OCI-LY7 (cell line): Measurements from ENCODE around the gene FYN. TPM values are rescaled to one million over a fixed set of nuclear protein-coding genes. Genes with fewer than 3 reads are reported as not detected.

Experiments
- BruUV-seq: library from RNA; stranded (reverse); fragments of 400-500 nt; replicated peaks from 2 replicates; lab custom pipeline; 2021; lab: Mats Ljungman, UMichigan
- CTCF ChIA-PET: fragments of 300-600 bp; sonication (Branson Sonifier 250); formaldehyde crosslinking; loops from one replicate; lab custom pipeline; 2022; ENCODE audit warnings: antibody characterized with exemption; ENCODE audit not compliant: unreplicated experiment; lab: Charles Lee
- POLR2A ChIA-PET: fragments of 300-600 bp; sonication (Branson Sonifier 250); formaldehyde crosslinking; loops from one replicate; lab custom pipeline; 2022; ENCODE audit warnings: antibody characterized with exemption; lab: Charles Lee
- DNase-seq: peaks from one replicate; pipeline ENCODE4 v3.0.0-alpha.2; 2015; ENCODE audit warnings: low spot score
- H2AFZ ChIP-seq: fragments of 200-600 bp; sonication (generic), shearing (Covaris generic); 2 replicates; pipeline ENCODE4 v1.6.1; 2014; ENCODE audit warnings: mild to moderate bottlenecking, antibody characterized with exemption, low read length, moderate library complexity
- H3K27ac ChIP-seq: fragments of 200-600 bp; sonication (generic); 2 replicates; pipeline ENCODE4 v1.5.1; 2014; ENCODE audit warnings: mixed run types, low read depth, mild to moderate bottlenecking, moderate library complexity, low read length, inconsistent platforms; ENCODE audit not compliant: poor library complexity, severe bottlenecking
- H3K36me3 ChIP-seq: fragments of 200-600 bp; sonication (generic); 2 replicates; pipeline ENCODE4 v1.6.1; 2014; ENCODE audit warnings: mild to moderate bottlenecking, antibody characterized with exemption, low read length, moderate library complexity, mixed read lengths; ENCODE audit not compliant: insufficient read depth
- H3K4me1 ChIP-seq: fragments of 200-600 bp; sonication (generic); 2 replicates; pipeline ENCODE4 v1.5.1; 2014; ENCODE audit warnings: mild to moderate bottlenecking, low read length; ENCODE audit not compliant: insufficient read depth, poor library complexity, severe bottlenecking
- H3K4me2 ChIP-seq: fragments of 200-600 bp; sonication (generic); 2 replicates; pipeline ENCODE4 v1.6.1; 2014; ENCODE audit warnings: mild to moderate bottlenecking, low read length
- H3K4me3 ChIP-seq: fragments of 200-600 bp; sonication (generic); 2 replicates; pipeline ENCODE4 v1.5.1; 2014; ENCODE audit warnings: mild to moderate bottlenecking, low read depth, low read length; ENCODE audit not compliant: poor library complexity, severe bottlenecking
- H3K79me2 ChIP-seq: fragments of 200-600 bp; sonication (generic); 2 replicates; pipeline ENCODE4 v1.6.1; 2016; ENCODE audit warnings: low read depth, mild to moderate bottlenecking, low read length, moderate library complexity, mixed read lengths; ENCODE audit not compliant: insufficient read depth
- H3K9me2 ChIP-seq: fragments of 200-600 bp; sonication (generic); 2 replicates; pipeline ENCODE4 v1.6.1; 2016; ENCODE audit warnings: mild to moderate bottlenecking, low read length, mixed read lengths; ENCODE audit not compliant: insufficient read depth
- H3K9me3 ChIP-seq: fragments of 200-600 bp; sonication (generic); 2 replicates; pipeline ENCODE4 v1.6.1; 2014; ENCODE audit warnings: mild to moderate bottlenecking, mixed run types, low read length, mixed read lengths
- H4K20me1 ChIP-seq: fragments of 200-600 bp; sonication (generic); 2 replicates; pipeline ENCODE4 v1.6.1; 2014; ENCODE audit warnings: mild to moderate bottlenecking, antibody characterized with exemption, low read length, moderate library complexity, mixed read lengths; ENCODE audit not compliant: insufficient read depth
- EZH2phosphoT487 ChIP-seq: fragments of 200-600 bp; sonication (generic); IDR thresholded peaks from 2 replicates; pipeline ENCODE4 v1.6.1; 2018; ENCODE audit warnings: low read depth, borderline replicate concordance, mild to moderate bottlenecking, mixed run types, antibody characterized with exemption, low read length, moderate library complexity, mixed read lengths
- intact Hi-C: fragments of 100-400 bp; cut with micrococcal nuclease; formaldehyde crosslinking; loops from one replicate; pipeline ENCODE4 v1.10.0; 2022; ENCODE audit not compliant: unreplicated experiment
- total RNA-seq, 2 experiments: library from RNA; depleted of rRNA in 1 of 2; stranded (reverse); fragments of >200 nt in 1 of 2; shearing (Covaris generic) in 1 of 2; gene quantifications; 2 replicates each; pipeline ENCODE4 v1.2.3, GENCODE V29; 2014 to 2022
- TF ChIP-seq, protein P1 (sequence below): fragments of 200-600 bp; sonication (generic); conservative IDR thresholded peaks from 2 replicates; pipeline ENCODE4 v1.5.1; 2014; ENCODE audit warnings: mild to moderate bottlenecking, antibody characterized with exemption, low read length, moderate library complexity, mixed read lengths

Gene FYN
- total RNA-seq, 2 experiments from 2014 or later = 57.3 to 92.9 TPM

DNA sequence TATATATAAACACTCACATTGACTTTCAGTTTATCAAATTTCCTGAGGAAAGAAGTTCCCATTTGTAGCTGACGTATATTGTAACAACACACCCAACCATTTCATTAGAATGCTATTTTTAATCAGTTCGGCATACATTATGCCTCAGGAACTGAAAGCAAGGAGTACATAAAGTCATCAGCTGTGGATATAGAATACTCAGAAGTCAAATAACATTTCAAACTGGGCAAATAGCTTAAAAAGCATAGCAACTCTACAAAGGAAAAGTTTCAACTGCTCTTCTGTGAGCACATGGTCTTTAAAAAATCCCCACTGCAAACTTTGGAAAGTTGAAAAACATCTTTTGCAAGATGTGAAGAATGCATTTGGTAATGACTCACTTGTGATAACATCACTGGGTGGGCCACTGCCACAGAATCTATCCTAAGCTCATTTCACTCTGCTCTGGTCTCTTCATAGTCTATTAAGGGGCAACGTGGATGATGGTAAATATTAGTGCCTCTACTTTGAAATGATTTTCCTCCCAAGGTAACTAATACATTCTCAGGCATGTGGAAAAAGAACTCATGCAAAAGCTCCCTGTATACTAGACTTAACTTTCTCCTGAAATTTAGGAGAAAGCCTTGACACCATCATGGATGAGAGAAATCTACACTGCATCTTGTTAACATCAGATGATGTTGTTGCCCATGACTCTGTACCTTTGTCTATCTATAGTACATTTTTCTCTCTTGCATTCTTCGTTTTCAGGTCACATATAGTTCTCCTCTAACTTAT lies 49.2 kb downstream of the FYN start:
- H3K79me2 ChIP-seq = no peaks in the 10 kb centered on the region
- ChIA-PET CTCF (interaction anchor here (0.6 to 0.7 kb wide), 2 partner anchors 42 to 47 kb away, joined by 3 read pairs; no protein-coding TSS in a partner anchor), POLR2A (interaction anchor here (0.6 to 4.4 kb wide), 7 partner anchors 13 to 998 kb away, joined by 3 to 20 read pairs (median 4); no protein-coding TSS in a partner anchor)
- no peak overlapping the region for H3K4me2 ChIP-seq
- H3K4me3 ChIP-seq = no peak overlapping the region
- BruUV-seq = no TSS peak
- no peaks in the 10 kb centered on the region for H3K9me2 ChIP-seq
- no peak overlapping the region for H3K27ac ChIP-seq
- H4K20me1 ChIP-seq = peaks cover 4% of the 10 kb centered on the region; the same call in 1 of the 2 replicates
- no peak for DNase-seq
- intact Hi-C loops = no loop called here
- H2AFZ ChIP-seq = no peak overlapping the region
- no peak for TF ChIP-seq EZH2phosphoT487
- TF ChIP-seq, protein P1, sequence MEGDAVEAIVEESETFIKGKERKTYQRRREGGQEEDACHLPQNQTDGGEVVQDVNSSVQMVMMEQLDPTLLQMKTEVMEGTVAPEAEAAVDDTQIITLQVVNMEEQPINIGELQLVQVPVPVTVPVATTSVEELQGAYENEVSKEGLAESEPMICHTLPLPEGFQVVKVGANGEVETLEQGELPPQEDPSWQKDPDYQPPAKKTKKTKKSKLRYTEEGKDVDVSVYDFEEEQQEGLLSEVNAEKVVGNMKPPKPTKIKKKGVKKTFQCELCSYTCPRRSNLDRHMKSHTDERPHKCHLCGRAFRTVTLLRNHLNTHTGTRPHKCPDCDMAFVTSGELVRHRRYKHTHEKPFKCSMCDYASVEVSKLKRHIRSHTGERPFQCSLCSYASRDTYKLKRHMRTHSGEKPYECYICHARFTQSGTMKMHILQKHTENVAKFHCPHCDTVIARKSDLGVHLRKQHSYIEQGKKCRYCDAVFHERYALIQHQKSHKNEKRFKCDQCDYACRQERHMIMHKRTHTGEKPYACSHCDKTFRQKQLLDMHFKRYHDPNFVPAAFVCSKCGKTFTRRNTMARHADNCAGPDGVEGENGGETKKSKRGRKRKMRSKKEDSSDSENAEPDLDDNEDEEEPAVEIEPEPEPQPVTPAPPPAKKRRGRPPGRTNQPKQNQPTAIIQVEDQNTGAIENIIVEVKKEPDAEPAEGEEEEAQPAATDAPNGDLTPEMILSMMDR = no peak
- peaks cover 6% of the 10 kb centered on the region for H3K4me1 ChIP-seq
- peaks cover 7% of the 10 kb centered on the region; the same call in 1 of the 2 replicates for H3K9me3 ChIP-seq
- H3K36me3 ChIP-seq = no peaks in the 10 kb centered on the region

DNA sequence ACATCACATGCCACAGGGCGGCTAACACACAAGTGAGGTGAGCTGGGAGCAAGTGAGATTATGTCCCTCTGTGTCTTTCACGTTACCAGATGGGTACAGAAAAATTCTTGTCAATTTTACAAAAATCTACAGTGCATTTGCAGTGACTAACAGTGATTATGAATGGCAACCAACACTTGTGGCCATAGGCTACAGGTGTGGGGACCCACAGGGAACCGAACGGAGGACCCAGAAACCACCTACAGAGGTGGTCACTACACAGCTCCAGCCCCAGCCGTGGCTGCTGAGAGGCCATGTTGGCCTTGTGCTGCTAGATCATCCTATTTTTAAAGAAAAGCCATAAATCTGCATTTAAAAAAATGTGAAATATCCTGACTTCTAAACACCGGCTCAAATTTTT lies 50.2 kb downstream of the FYN start:
- intact Hi-C loops = no loop called here
- no peaks in the 10 kb centered on the region for H3K36me3 ChIP-seq
- H3K9me2 ChIP-seq = no peaks in the 10 kb centered on the region
- no peak overlapping the region for H3K4me2 ChIP-seq
- H2AFZ ChIP-seq = no peak overlapping the region
- peaks cover 4% of the 10 kb centered on the region; the same call in 1 of the 2 replicates for H4K20me1 ChIP-seq
- H3K4me1 ChIP-seq = peaks cover 6% of the 10 kb centered on the region
- H3K9me3 ChIP-seq = peaks cover 7% of the 10 kb centered on the region; the same call in 1 of the 2 replicates
- TF ChIP-seq, protein P1 = no peak
- no peak for TF ChIP-seq EZH2phosphoT487
- BruUV-seq = no TSS peak
- H3K4me3 ChIP-seq = no peak overlapping the region
- CTCF ChIA-PET = no interaction called here
- no peak overlapping the region for H3K27ac ChIP-seq
- POLR2A ChIA-PET = interaction anchor here (1.3 kb wide), 1 partner anchor 45 kb away, joined by 3 read pairs; no protein-coding TSS in a partner anchor
- no peak for DNase-seq
- no peaks in the 10 kb centered on the region for H3K79me2 ChIP-seq
